Gastroesophageal sphincter (tissue), 3 donors: ENCODE results near the gene GNG4.

Experiments used
- POLR2A ChIP-seq, 2 donors: fragments of 450-650 bp; IDR thresholded peaks; one replicate each; pipeline ENCODE4 v1.6.1; 2017; ENCODE audit warnings: antibody characterized with exemption in 2 of 2, mild to moderate bottlenecking in 2 of 2, moderate library complexity in 1 of 2
- POLR2AphosphoS5 ChIP-seq: sonication (generic); formaldehyde crosslinking; IDR thresholded peaks from one replicate; pipeline ENCODE4 v1.6.1; 2017; ENCODE audit warnings: antibody characterized with exemption
- TF ChIP-seq, protein P1 (sequence below), 4 experiments: fragments of 200-600 bp in 2 of 4; fragments of 450-650 bp in 2 of 4; sonication (generic) in 1 of 4; IDR thresholded peaks; one replicate each; pipeline ENCODE4 v1.5.1; 2017 to 2019; ENCODE audit warnings: antibody characterized with exemption in 4 of 4, mild to moderate bottlenecking in 2 of 4, moderate library complexity in 2 of 4

DNA sequence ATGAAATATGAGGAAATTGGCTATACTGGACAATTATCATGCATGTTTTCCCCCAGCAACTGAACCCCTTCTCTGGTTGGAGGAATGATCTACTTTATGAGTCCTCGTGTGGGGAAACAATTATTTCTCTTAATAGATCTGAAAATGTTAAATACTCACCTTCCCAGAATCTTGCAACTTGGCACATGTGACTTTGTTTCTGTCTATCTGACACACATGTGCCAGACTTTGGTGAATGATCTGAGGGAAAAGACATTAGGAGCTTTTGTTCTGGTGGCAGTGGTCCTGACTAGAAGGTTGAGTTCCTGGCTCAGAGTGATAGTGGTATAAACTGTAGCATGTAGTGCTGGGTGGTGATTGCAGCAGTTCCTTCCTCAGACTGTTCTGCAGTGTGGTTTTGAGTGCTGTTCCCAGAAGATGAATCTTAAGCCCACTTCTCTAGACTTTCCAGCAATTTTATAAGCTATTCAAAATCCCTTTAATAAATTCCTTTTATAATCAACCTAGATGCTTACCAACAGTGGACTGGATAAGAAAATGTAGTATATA, 86.0 kb downstream of the GNG4 start:
- TF ChIP-seq, protein P1, sequence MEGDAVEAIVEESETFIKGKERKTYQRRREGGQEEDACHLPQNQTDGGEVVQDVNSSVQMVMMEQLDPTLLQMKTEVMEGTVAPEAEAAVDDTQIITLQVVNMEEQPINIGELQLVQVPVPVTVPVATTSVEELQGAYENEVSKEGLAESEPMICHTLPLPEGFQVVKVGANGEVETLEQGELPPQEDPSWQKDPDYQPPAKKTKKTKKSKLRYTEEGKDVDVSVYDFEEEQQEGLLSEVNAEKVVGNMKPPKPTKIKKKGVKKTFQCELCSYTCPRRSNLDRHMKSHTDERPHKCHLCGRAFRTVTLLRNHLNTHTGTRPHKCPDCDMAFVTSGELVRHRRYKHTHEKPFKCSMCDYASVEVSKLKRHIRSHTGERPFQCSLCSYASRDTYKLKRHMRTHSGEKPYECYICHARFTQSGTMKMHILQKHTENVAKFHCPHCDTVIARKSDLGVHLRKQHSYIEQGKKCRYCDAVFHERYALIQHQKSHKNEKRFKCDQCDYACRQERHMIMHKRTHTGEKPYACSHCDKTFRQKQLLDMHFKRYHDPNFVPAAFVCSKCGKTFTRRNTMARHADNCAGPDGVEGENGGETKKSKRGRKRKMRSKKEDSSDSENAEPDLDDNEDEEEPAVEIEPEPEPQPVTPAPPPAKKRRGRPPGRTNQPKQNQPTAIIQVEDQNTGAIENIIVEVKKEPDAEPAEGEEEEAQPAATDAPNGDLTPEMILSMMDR (IDR thresholded peaks at IDR 0.05): no peak
- no peak for TF ChIP-seq POLR2AphosphoS5
- no peak for TF ChIP-seq POLR2A (IDR thresholded peaks at IDR 0.05)
